Stomach (tissue), 4 donors: Measurements from ENCODE around the gene DDX11.
"Not testable (repeated sequence)": the region's sequence is repeated elsewhere in the genome, so short reads cannot be mapped to it uniquely, and the experiment has no call there.

Source experiments
- EP300 ChIP-seq: sonication (generic); formaldehyde crosslinking; IDR thresholded peaks from one replicate; pipeline ENCODE4 v1.6.1; 2017; ENCODE audit warnings: antibody characterized with exemption
- POLR2AphosphoS5 ChIP-seq, 3 donors: sonication (generic); formaldehyde crosslinking; IDR thresholded peaks; one replicate each; pipeline ENCODE4 v1.6.1; 2016; ENCODE audit warnings: antibody characterized with exemption in 3 of 3
- TF ChIP-seq, protein P1 (sequence below), 7 experiments: fragments of 450-650 bp in 4 of 7; fragments of 200-600 bp in 3 of 7; sonication (generic) in 3 of 7; IDR thresholded peaks; one replicate each; pipeline ENCODE4 v1.5.1; 2016 to 2019; ENCODE audit warnings: antibody characterized with exemption in 7 of 7, control low read depth in 2 of 7, mild to moderate bottlenecking in 1 of 7

- not testable (repeated sequence) for TF ChIP-seq POLR2AphosphoS5 (IDR thresholded peaks at IDR 0.05); EP300
- TF ChIP-seq, protein P1, sequence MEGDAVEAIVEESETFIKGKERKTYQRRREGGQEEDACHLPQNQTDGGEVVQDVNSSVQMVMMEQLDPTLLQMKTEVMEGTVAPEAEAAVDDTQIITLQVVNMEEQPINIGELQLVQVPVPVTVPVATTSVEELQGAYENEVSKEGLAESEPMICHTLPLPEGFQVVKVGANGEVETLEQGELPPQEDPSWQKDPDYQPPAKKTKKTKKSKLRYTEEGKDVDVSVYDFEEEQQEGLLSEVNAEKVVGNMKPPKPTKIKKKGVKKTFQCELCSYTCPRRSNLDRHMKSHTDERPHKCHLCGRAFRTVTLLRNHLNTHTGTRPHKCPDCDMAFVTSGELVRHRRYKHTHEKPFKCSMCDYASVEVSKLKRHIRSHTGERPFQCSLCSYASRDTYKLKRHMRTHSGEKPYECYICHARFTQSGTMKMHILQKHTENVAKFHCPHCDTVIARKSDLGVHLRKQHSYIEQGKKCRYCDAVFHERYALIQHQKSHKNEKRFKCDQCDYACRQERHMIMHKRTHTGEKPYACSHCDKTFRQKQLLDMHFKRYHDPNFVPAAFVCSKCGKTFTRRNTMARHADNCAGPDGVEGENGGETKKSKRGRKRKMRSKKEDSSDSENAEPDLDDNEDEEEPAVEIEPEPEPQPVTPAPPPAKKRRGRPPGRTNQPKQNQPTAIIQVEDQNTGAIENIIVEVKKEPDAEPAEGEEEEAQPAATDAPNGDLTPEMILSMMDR (IDR thresholded peaks at IDR 0.05): not testable (repeated sequence)
These were observed 25.1 kb downstream of the DDX11 start for GRCh38 chr12:31098771-31099170.
